ENCODE results near the gene TBC1D8. TPM values are rescaled to one million over a fixed set of nuclear protein-coding genes. Genes with fewer than 3 reads are reported as not detected.

TBC1D8 gene
- total RNA-seq, 2 experiments from 2014 or later: 2.0 to 2.1 TPM

- Mint-ChIP-seq H3K27me3 (no peaks in the 10 kb centered on the region), H3K36me3 (no peaks in the 10 kb centered on the region), H3K4me3 (no peak overlapping the region), H3K9me3 (no peaks in the 10 kb centered on the region), H3K27ac (no peak overlapping the region), H3K4me1 (peaks cover 3% of the 10 kb centered on the region)
- DNase-seq: no peak
Observed at GRCh38 chr2:101089419-101089818, 61.8 kb downstream of the TBC1D8 start.

- Mint-ChIP-seq H3K36me3 (no peaks in the 10 kb centered on the region), H3K4me3 (no peak overlapping the region), H3K27ac (no peak overlapping the region), H3K4me1 (peaks cover 3% of the 10 kb centered on the region), H3K9me3 (no peaks in the 10 kb centered on the region), H3K27me3 (no peaks in the 10 kb centered on the region)
- no peak for DNase-seq
Observed at GRCh38 chr2:101087638-101088037, 63.5 kb downstream of the TBC1D8 start.

GRCh38 chr2:101083613-101084012, 67.6 kb downstream of the TBC1D8 start:
- Mint-ChIP-seq H3K27ac (no peak overlapping the region), H3K4me1 (no peaks in the 10 kb centered on the region), H3K36me3 (no peaks in the 10 kb centered on the region), H3K4me3 (no peak overlapping the region), H3K9me3 (no peaks in the 10 kb centered on the region), H3K27me3 (no peaks in the 10 kb centered on the region)
- no peak for DNase-seq

GRCh38 chr2:101082998-101083397, 68.2 kb downstream of the TBC1D8 start:
- Mint-ChIP-seq H3K27me3 (no peaks in the 10 kb centered on the region), H3K36me3 (no peaks in the 10 kb centered on the region), H3K4me1 (no peaks in the 10 kb centered on the region), H3K9me3 (no peaks in the 10 kb centered on the region), H3K27ac (no peak overlapping the region), H3K4me3 (no peak overlapping the region)
- no peak for DNase-seq

GRCh38 chr2:101081375-101081907, 69.7 kb downstream of the TBC1D8 start:
- Mint-ChIP-seq H3K9me3 (no peaks in the 10 kb centered on the region), H3K27me3 (no peaks in the 10 kb centered on the region), H3K4me1 (no peaks in the 10 kb centered on the region), H3K27ac (no peak overlapping the region), H3K4me3 (no peak overlapping the region), H3K36me3 (no peaks in the 10 kb centered on the region)
- no peak for DNase-seq

- Mint-ChIP-seq H3K4me3 (no peak overlapping the region), H3K36me3 (no peaks in the 10 kb centered on the region), H3K27ac (no peak overlapping the region), H3K9me3 (no peaks in the 10 kb centered on the region), H3K27me3 (no peaks in the 10 kb centered on the region), H3K4me1 (no peaks in the 10 kb centered on the region)
- no peak for DNase-seq
Observed at GRCh38 chr2:101080211-101081068, 70.7 kb downstream of the TBC1D8 start.

- Mint-ChIP-seq H3K4me1 (no peaks in the 10 kb centered on the region), H3K36me3 (no peaks in the 10 kb centered on the region), H3K27me3 (no peaks in the 10 kb centered on the region), H3K4me3 (no peak overlapping the region), H3K27ac (no peak overlapping the region), H3K9me3 (peaks cover 3% of the 10 kb centered on the region)
- no peak for DNase-seq
Observed at GRCh38 chr2:101076581-101076980, 74.6 kb downstream of the TBC1D8 start.

GRCh38 chr2:101064868-101065549, 86.2 kb downstream of the TBC1D8 start:
- no peak overlapping the region for H3K4me3 Mint-ChIP-seq
- H3K27ac Mint-ChIP-seq: no peak overlapping the region
- H3K4me1 Mint-ChIP-seq: peaks cover 8% of the 10 kb centered on the region
- no peaks in the 10 kb centered on the region for H3K27me3 Mint-ChIP-seq
- no peaks in the 10 kb centered on the region for H3K36me3 Mint-ChIP-seq
- no peaks in the 10 kb centered on the region for H3K9me3 Mint-ChIP-seq
- no peak for DNase-seq

GRCh38 chr2:101064505-101064867, 86.7 kb downstream of the TBC1D8 start:
- no peak overlapping the region for H3K4me3 Mint-ChIP-seq

GRCh38 chr2:101064125-101064502, 87.1 kb downstream of the TBC1D8 start:
- no peaks in the 10 kb centered on the region for H3K9me3 Mint-ChIP-seq
- DNase-seq: no peak
- no peak overlapping the region for H3K4me3 Mint-ChIP-seq
- H3K27ac Mint-ChIP-seq: no peak overlapping the region
- no peaks in the 10 kb centered on the region for H3K27me3 Mint-ChIP-seq
- no peaks in the 10 kb centered on the region for H3K36me3 Mint-ChIP-seq
- peaks cover 8% of the 10 kb centered on the region for H3K4me1 Mint-ChIP-seq

More at GRCh38 chr2:101064505-101064867, 86.7 kb downstream of the TBC1D8 start:
- no peaks in the 10 kb centered on the region for H3K27me3 Mint-ChIP-seq
- H3K4me1 Mint-ChIP-seq: peaks cover 8% of the 10 kb centered on the region
- H3K36me3 Mint-ChIP-seq: no peaks in the 10 kb centered on the region
- no peaks in the 10 kb centered on the region for H3K9me3 Mint-ChIP-seq
- no peak overlapping the region for H3K27ac Mint-ChIP-seq
- no peak for DNase-seq

- peaks cover 8% of the 10 kb centered on the region for H3K4me1 Mint-ChIP-seq
- no peak overlapping the region for H3K4me3 Mint-ChIP-seq
- no peaks in the 10 kb centered on the region for H3K36me3 Mint-ChIP-seq
- DNase-seq: no peak
- H3K27ac Mint-ChIP-seq: no peak overlapping the region
- no peaks in the 10 kb centered on the region for H3K27me3 Mint-ChIP-seq
- H3K9me3 Mint-ChIP-seq: no peaks in the 10 kb centered on the region
Observed at GRCh38 chr2:101063352-101064124, 87.6 kb downstream of the TBC1D8 start.

- Mint-ChIP-seq H3K36me3 (no peaks in the 10 kb centered on the region), H3K27ac (no peak overlapping the region), H3K9me3 (no peaks in the 10 kb centered on the region), H3K27me3 (no peaks in the 10 kb centered on the region), H3K4me1 (no peaks in the 10 kb centered on the region), H3K4me3 (no peak overlapping the region)
- no peak for DNase-seq
Observed at GRCh38 chr2:101058386-101058785, 92.8 kb downstream of the TBC1D8 start.

- Mint-ChIP-seq H3K36me3 (no peaks in the 10 kb centered on the region), H3K27ac (no peak overlapping the region), H3K27me3 (no peaks in the 10 kb centered on the region), H3K4me3 (no peak overlapping the region), H3K9me3 (no peaks in the 10 kb centered on the region), H3K4me1 (no peaks in the 10 kb centered on the region)
- no peak for DNase-seq
Observed at GRCh38 chr2:101057051-101057933, 93.9 kb downstream of the TBC1D8 start.

- no peaks in the 10 kb centered on the region for H3K36me3 Mint-ChIP-seq
- H3K4me3 Mint-ChIP-seq: no peak overlapping the region
- no peak for DNase-seq
- no peaks in the 10 kb centered on the region for H3K9me3 Mint-ChIP-seq
- H3K27ac Mint-ChIP-seq: no peak overlapping the region
- no peaks in the 10 kb centered on the region for H3K4me1 Mint-ChIP-seq
- no peaks in the 10 kb centered on the region for H3K27me3 Mint-ChIP-seq
Observed at GRCh38 chr2:101053117-101053516, 98.1 kb downstream of the TBC1D8 start.
